ENCODE data around the gene MLLT10. TPM values are rescaled to one million over a fixed set of nuclear protein-coding genes. Genes with fewer than 3 reads are reported as not detected.

The MLLT10 gene
- total RNA-seq, 4 donors from 2014 or later: 42.8 to 283 (median 48.5) TPM

DNA sequence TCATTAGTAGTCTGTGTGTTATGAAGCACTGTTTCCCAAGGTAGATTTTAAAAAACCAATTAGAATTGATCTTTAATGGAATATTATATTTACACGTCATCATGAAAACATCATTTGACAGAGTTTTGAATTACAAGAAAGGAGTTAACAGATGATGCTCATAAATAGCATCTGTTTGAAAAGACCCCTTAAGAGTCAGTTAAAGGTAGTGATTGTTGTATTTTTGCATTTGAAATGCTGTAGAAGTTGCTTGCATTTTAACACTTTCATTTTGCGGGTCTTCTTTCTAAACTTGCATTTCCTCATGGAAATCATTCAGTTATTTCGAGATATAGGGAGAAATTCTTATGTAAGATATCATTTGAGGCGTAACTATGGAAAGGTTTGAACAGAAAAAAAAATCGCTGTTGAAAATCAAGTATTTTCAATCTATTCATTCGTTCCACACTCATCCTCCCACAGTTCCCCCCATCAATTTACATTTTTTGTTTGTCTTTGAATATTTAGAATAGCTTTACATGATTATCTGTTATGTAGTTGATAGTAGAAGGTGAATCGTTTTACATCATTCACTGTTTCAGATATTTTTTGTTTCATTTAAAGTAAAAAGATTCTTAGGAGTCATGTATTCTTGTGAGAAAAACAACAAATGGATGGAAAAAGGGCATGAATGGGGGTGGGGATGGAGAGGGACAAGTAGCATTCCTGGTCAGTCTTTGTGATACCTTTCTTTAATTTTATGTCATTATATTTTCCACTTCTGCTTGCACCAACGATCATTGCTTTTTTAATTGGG is 5.6 kb upstream of the MLLT10 start:
- no peak for TF ChIP-seq POLR2A (IDR thresholded peaks at IDR 0.05)
- no peak for TF ChIP-seq CTCF (IDR thresholded peaks at IDR 0.05)
- peak overlapping the region; percentile 9 for H3K4me3 ChIP-seq (ENCODE audit: low read depth, poor library complexity, severe bottlenecking)
- no peak for DNase-seq (ENCODE audit: low spot score in 2 of 2)
- intact Hi-C loops (cut with DNase I; ENCODE audit: low total_unique reads): loop anchor here (2.0 kb wide), 1 partner anchor 794 kb away; no protein-coding TSS in a partner anchor
- 30 to 40% methylated on average over 8 of the region's 8 CpGs for WGBS, 2 donors

DNA sequence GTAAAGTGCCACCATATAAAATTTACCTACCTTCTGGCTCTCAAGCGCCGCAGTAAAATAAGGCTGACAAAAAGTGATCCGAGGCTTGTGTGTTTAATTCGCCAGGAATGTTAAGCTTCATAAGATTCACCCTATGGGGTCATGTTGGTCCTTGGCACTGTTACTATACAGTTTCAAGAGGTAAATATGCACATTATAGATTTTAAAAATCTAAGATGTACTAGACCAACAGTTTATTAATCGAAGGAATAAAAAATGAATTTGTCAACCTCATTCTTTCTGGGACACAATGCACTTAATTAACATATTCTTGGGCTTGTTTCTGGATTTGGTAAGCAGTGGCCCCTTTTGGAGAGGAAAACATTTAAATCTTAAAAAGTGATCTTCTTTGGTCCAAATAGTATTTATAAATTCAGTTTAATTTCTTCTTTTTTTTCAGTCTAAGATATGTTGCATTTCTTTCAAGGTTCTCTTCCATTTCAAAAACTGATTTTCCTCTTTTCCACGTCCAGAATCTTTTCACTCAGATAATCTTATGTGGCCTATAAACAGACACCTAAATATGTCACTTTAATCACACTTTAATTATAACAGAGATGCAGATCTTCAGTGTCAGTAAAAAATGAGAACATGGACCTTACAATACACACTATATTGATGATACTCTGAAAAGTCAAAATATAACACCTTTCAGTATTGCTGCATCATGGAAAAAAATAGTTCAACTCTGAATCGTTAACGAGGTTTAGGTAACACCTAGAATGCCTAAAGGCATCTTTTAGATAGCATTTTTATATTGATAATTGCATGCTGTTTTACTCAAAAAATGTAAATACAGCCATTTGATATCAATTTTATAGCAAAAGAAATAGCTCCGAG is 4.8 kb upstream of the MLLT10 start:
- 44 to 49% methylated on average over 9 of the region's 9 CpGs for WGBS, 2 donors
- intact Hi-C loops (cut with DNase I; ENCODE audit: low total_unique reads): loop anchor here (2.0 kb wide), 1 partner anchor 794 kb away; no protein-coding TSS in a partner anchor
- no peak overlapping the region for H3K4me3 ChIP-seq (ENCODE audit: low read depth, poor library complexity, severe bottlenecking)
- DNase-seq (ENCODE audit: low spot score in 2 of 2): no peak
- TF ChIP-seq CTCF (IDR thresholded peaks at IDR 0.05) (no peak), POLR2A (IDR thresholded peaks at IDR 0.05) (no peak)

- H3K4me3 ChIP-seq (ENCODE audit: low read depth, poor library complexity, severe bottlenecking): no peak overlapping the region
- no peak for DNase-seq (ENCODE audit: low spot score in 2 of 2)
- intact Hi-C loops (cut with DNase I; ENCODE audit: low total_unique reads): no loop called here
- WGBS, 2 donors: 84 to 88% methylated on average over 1 of the region's 1 CpG
- TF ChIP-seq POLR2A (IDR thresholded peaks at IDR 0.05) (no peak), CTCF (IDR thresholded peaks at IDR 0.05) (no peak)
Observed at GRCh38 chr10:21530168-21530567, 3.9 kb upstream of the MLLT10 start.

- no peak for DNase-seq (ENCODE audit: low spot score in 2 of 2)
- H3K4me3 ChIP-seq (ENCODE audit: low read depth, poor library complexity, severe bottlenecking): no peak overlapping the region
- intact Hi-C loops (cut with DNase I; ENCODE audit: low total_unique reads): no loop called here
- 89 to 94% methylated on average over 1 of the region's 1 CpG for WGBS, 2 donors
- no peak for TF ChIP-seq CTCF (IDR thresholded peaks at IDR 0.05)
- TF ChIP-seq POLR2A (IDR thresholded peaks at IDR 0.05): no peak
Observed at GRCh38 chr10:21530641-21531040, 3.4 kb upstream of the MLLT10 start.

DNA sequence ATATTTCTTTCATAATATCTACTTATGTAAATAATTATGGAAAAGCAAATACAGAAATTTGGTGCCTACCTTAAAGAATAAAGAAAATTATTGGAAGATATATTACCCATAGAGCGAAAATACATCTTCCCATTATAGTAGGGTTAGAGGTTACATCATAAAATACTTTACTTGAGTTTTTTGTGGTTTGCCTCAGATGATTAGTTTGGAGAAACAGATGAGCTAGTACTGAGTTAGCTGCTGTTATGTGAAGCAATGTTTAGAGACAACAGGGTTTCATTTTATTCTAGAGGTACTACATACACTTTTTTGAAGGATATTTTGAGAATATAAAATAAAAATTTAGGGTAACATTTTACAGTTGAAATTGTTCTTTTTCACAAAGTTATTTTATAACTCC is 2.9 kb upstream of the MLLT10 start:
- no peak for DNase-seq (ENCODE audit: low spot score in 2 of 2)
- intact Hi-C loops (cut with DNase I; ENCODE audit: low total_unique reads): no loop called here
- TF ChIP-seq POLR2A (IDR thresholded peaks at IDR 0.05): no peak
- TF ChIP-seq CTCF (IDR thresholded peaks at IDR 0.05): no peak
- no peak overlapping the region for H3K4me3 ChIP-seq (ENCODE audit: low read depth, poor library complexity, severe bottlenecking)
- WGBS, 2 donors: 47 to 50% methylated on average over 1 of the region's 1 CpG

Measured in lower leg skin (tissue), 4 donors.